GM19324 (cell line): ENCODE data around the gene ATP13A5.

Experiments
- ATAC-seq: cut with Tn5 transposase; IDR thresholded peaks from one replicate; pipeline ENCODE4 v1.9.1; 2021; ENCODE audit warnings: mild to moderate bottlenecking, moderate library complexity; ENCODE audit not compliant: unreplicated experiment, low FRiP score

ATP13A5 gene

DNA sequence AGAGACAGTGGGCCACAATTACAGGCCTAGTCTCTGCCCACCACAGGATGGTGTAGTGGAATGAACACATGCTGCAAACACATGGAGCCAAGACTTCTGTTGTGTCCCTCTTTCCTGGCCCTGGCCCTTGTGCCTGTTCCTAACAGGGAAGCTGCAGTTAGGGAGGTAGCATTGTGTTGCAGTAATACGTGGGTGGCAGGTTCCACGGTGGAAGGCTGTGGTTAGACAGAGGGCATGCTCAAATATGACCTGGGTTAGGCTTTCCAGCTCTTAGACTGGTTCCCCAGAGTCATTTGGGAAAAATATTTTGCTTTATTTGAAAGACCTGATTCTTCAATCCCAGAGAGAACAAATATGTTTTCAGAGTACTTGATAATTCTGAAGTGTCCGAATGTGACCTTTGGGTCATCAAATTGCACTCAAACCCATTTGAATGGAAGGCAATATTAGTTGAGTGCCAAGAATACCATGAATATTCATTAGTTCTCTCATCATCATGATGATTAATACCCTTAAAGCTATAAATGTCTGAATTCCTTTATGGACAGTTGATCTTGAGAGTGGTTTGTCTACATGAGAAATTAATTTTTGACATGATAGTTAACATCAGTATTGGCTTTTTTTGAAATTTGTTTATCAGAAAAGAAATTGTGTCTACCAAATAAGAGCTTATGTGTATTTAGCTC lies 109.1 kb downstream of the ATP13A5 start:
- no peak for ATAC-seq

- ATAC-seq = no peak
Measured at GRCh38 chr3:193262707-193263106, 115.8 kb downstream of the ATP13A5 start.

DNA sequence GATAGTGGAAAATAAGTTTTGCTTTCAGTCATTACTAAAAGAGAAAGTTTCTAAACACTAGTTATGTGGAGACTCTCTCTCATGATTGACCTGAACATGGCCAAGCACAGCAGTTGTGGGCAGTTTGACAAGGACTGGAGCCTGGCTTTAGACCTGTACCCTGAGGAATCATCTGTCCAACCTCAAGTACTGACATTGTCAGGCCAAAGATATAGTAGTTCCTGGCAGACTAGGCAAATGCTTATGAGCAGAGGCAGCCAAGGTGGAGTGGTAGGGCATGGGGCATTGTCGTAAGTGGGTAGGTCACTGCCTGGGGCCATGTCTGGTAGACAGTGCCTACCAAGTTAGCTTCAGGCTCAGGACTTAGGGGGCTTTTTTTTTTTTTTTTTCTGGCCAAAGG lies 116.6 kb downstream of the ATP13A5 start:
- ATAC-seq = no peak

- no peak for ATAC-seq
Measured at GRCh38 chr3:193253986-193254660, 124.4 kb downstream of the ATP13A5 start.

GRCh38 chr3:193250492-193250891 lies 128.1 kb downstream of the ATP13A5 start:
- ATAC-seq = no peak

DNA sequence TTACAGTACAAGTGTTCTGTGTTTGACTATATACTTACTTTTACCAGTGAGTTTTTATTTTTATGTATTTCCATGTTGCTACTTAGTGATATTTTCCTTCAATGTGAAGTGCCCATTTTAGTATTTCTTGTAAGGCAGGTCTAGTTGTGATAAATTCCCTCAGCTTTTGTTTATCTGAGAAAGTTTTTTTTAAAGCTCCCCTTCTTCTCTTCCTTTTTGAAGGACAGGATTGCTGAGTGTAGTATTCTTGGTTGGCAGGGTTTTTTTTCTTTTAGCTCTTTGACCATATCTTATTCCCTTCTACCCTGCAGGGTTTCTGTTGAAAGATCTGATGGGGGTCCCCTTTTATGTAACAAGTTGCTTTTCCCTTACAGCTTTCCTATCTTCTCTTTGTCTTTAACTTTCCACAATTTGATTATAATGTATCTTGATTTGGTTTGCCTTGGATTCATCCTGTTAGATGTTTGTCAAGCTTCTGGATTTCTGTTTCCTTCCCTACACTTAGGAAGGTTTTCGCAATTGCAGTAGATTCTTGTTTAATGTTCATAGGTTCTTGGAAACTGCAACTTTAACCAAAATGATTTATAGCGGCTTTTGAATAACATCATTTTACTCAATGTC lies 129.6 kb downstream of the ATP13A5 start:
- ATAC-seq = no peak

- ATAC-seq = no peak
Measured at GRCh38 chr3:193243571-193243970, 135.0 kb downstream of the ATP13A5 start.

GRCh38 chr3:193241716-193242115 lies 136.8 kb downstream of the ATP13A5 start:
- no peak for ATAC-seq

DNA sequence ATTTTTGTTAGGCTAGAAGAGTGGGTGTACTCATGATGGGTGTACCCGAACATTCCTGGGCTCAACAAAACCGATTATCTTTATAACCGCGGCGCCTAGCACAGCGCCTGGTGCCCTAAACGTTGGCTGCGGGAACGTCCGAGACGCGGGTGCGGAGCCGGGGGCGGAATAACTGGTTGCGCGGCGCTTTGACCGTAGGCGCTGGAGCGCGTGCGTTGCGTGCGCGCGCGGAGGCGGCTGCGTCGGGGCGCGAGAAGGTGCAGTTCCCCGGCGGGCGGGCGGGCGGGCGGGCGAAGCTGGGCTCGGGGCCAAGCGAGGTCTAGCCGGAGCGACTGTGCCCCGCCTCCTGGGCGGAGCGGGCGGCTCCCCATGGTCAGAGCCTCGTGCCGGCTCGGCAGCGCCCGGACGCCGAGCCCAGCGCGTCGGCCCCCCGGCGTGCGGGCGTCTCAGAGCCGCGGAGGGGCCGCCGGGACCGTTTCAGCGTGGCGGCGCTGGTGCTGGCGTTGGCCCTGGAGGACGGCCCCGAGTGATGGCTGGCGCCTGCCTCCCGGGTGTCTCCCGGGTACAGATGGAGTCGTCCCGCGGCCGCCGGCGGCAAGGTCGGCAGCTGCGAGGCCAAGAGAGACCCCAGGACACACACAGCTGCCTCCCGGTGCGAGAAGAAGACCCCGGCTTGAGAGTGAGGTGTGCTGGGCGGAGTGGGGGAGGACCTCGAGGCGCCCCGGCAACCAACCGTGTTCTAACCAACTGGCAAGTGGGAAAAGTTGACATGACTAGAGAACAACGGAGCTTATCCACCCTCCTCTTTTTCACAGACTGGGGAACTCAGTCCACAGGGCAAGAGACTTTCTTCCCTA lies 137.5 kb downstream of the ATP13A5 start, which contains the start of gene PLAAT1:
Gene PLAAT1 (plus strand): TSS at position 373 of the 857 bp plus-strand sequence. CDS start 14,429 bp downstream, outside the sequence.
- peak; percentile 72 for ATAC-seq

DNA sequence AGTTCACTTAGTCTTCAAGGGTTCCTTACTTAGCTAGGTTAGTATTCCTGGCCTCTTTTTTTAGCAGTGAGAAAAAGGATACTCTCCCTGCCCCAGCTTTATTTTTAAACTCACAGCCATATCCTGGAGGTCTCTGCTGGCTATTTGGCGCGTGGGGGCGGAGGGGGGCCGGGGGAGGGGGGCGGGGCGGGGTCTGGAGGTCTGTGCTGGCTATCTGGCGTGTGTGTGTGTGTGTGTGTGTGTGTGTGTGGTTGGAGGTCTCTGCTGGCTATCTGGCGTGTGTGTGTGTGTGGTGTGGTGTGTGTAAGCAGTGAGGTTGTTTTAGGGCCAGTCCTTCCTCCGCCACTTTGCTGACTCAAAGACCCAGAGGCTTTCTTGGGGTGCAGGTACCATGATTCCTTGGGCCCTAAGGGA lies 138.1 kb downstream of the ATP13A5 start:
- no peak for ATAC-seq

DNA sequence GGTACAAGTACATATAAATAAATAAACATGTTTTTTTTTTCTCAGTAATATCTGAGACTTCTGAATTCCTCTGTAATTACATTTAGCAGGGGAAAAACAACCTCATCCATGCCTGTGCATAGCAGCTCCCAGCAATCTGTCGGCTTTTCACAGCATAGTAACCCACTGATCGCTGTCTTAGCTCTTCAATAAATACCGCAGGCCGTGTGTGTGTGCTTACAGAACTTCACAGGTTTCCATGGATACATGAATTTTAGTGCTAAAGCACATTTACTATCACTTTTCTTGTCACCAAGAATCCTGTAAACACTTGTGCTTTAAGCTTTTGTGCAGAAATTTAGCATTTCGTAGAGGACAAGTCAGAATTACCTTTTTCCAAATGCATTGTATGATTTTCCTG lies 141.5 kb downstream of the ATP13A5 start:
- no peak for ATAC-seq

GRCh38 chr3:193236599-193236998 lies 142.0 kb downstream of the ATP13A5 start:
- no peak for ATAC-seq

GRCh38 chr3:193231201-193231600 lies 147.4 kb downstream of the ATP13A5 start:
- ATAC-seq = no peak

- ATAC-seq = no peak
Measured at GRCh38 chr3:193230610-193231009, 147.9 kb downstream of the ATP13A5 start.

DNA sequence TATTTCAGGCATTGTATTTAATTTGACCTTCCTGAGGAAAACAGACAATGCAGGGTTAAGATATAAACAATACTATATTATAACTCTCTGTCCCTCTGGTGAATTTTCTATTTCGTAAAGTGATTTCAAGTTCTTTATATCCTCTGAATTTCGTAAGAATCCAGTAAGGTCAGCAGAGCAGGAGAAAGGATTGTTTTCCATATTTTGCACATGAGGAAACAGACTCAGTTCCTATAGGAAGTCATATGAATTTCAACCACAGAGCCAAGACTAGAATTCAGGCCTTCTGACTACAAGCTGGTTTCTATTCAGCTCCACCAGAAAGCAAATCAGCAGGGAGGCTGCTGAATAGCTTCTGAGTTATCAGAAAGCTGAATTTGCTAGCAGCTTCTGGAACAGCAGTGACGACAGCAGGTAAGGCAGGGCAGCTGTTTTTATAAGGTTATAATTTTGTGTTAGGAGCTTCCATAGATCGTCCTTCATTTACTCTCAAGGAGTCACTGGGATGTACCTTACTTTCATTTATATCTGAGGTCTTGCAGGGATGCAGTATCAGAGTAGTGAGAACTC lies 148.6 kb downstream of the ATP13A5 start:
- no peak for ATAC-seq

DNA sequence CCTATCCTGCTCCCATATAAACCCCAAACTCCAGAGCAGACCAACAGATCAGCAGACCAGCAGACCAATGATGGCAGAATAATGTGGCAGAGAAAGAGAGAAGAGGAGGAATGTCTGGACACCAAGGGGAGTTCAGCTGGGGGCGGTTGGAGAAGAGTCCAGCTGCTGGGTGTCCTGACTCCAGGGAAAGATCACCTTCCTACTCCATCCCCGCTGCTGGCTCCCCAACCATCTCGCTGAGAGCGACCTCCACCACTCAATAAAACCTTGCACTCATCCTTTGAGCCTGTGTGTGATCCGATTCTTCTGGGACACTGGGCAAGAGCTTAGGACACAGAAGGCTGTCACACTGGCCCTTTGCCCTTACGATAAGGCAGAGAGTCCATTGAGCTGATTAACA lies 150.3 kb downstream of the ATP13A5 start:
- ATAC-seq = no peak

GRCh38 chr3:193225302-193226125 lies 153.0 kb downstream of the ATP13A5 start:
- ATAC-seq = no peak
